NCI-H2081 treated with DMSO at 0.1 percent for 48 hours (cell line): ENCODE measurements around the gene GLOD5.
"Not testable (repeated sequence)": the region's sequence is repeated elsewhere in the genome, so short reads cannot be mapped to it uniquely, and the experiment has no call there.

Experiments
- DNase-seq: peaks from one replicate; lab custom pipeline; 2025; lab: John Stamatoyannopoulos, UW

The GLOD5 gene

DNA sequence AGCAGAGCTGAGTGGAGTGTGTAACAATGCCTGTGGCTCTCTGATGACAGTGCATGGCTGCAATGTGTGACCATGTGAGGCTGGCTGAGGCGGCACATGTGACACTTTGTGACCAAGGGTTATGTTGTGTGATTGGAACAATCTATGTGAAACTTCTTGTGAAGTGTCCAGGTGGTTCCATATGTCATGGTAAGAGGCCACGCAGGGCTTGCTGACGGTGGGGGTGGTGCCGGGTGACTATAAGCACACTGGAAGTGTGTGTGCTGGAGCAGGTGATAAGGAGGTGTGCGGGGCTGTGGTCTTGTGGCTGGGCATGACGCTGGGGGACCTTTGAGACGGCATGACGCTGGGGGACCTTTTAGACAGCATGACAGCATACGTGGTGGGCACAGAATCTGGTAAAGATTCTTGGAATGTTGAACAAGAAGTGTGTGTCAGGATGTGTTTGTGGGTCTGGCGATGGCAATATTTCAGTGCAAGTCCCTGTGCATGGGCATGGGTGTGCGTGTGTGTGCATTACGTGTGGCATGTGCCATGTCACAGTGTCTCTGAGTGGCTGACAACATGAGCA, 32.9 kb downstream of the GLOD5 start:
- DNase-seq = no peak

DNA sequence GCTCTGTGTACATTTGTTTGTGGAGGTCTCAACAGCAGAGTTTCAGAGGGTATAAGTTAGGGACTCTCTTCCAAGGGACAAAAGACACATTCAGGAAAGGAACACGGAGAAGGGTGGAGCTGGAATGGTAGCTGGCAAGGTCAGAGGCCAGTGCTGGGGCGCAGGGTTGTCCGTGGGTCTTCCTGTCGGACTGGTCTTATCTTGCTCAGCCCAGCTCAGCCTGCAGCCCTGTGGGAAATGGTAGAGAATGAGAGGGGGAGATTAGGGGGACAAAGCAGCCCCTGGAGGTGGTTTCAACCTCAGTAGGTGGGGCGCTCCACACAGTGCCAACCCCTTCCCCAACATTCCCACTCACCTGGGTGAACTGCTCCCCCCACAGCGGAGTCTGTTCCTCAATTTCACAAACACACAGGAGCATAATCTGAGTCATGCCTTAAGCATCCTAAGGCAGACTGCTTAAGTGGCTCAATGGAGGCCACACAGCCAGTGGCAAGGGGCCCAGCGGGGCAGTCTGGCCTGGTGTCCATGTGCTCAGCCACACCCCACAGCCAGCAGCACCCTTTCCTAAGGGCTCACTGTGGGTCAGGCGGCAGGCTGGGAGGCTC, 33.5 kb downstream of the GLOD5 start:
- DNase-seq = no peak

DNA sequence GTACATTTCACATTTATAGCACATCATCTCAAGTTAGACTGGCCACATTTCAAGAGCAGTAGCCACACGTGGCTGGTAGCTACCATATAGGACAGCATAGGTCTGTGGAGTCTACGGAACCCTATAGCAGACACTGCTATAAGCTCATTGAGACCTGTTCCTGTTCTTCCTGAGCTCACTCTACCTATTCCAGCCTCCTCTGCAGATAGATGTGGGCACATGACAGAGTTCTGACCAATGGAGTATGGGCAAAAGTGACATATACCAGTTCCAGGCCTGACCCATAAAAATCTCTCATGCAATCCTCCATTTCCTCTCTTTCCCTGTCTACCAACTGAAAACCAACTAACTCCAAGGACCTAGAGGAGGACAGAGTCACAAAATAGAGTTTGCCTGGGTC, 36.8 kb downstream of the GLOD5 start:
- no peak for DNase-seq

DNA sequence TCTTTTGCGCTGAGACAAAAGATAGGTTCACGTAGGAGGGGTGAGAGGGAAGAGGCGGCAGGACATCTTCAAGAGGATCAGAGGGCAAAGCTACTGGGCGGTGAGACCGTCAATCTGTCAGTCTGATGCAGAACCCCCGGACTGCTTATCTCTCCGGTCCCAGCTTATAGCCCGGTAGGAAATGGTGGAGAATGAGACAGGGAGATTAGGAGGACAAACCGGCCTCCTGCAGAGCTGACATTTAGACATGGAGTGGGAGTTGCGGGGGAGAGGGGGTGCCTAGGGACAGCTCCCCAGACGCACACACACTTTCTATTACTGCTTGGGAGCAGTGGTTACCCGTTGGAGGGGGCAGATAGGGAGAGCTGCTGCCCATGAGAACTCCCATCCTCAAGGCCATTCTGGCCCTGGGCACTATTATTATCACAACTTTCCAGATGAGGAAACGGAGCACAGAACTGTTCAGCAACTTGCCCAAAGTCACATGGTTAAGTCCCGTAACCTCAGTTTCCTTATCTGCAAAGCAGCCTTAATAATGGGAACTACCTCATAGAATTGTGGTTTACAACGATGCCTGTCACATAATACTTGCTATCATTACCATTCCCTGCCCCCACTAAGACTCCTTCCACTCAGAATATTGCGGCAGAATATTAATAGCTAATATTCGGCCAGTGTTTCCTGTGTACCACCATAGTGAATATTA, 39.2 kb downstream of the GLOD5 start:
- no peak for DNase-seq

DNA sequence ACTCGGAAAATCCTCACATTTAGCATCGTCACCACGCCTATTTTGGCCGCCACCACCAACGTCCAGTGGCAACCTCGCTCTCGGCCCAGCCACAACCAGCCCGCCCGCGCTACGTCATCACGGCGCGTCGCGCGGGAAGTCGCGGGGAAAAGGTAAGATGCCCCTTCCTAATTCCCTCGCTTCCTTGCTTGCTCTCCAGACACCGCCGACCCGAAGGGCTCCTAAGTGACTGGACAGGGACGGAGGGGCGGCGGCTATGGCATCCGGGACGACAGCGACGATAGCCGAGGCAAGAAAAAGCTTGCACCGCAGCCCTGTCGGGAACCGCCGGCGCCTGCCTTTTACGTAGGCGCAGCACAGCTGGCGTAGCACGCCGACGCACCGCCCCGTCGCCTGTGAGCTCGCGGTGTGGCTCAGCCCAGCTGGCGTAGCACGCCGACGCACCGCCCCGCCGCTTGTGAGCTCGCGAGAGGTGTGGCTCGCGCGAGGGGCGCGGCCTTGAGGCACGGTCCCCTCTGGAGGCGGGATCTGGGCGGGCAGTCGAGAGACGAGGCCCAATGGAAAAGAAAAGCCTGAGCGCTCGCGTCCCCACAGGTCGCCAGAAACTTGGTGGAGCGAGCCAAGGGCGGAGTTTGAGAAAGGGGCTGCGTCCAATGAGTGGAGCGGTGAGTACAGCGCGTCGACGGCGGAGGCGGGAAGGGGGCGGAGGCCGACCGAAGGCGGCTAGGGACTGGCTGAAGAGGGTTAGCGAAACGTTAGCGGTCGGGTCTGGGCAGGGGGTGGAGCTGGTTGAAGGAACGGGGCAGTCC, 39.9 kb downstream of the GLOD5 start, which contains the start of gene HDAC6:
Gene HDAC6, plus strand, starts transcription at position 788 of the 809 bp plus-strand sequence. CDS start 626 bp downstream, outside the sequence.
- DNase-seq = peak; percentile 86

DNA sequence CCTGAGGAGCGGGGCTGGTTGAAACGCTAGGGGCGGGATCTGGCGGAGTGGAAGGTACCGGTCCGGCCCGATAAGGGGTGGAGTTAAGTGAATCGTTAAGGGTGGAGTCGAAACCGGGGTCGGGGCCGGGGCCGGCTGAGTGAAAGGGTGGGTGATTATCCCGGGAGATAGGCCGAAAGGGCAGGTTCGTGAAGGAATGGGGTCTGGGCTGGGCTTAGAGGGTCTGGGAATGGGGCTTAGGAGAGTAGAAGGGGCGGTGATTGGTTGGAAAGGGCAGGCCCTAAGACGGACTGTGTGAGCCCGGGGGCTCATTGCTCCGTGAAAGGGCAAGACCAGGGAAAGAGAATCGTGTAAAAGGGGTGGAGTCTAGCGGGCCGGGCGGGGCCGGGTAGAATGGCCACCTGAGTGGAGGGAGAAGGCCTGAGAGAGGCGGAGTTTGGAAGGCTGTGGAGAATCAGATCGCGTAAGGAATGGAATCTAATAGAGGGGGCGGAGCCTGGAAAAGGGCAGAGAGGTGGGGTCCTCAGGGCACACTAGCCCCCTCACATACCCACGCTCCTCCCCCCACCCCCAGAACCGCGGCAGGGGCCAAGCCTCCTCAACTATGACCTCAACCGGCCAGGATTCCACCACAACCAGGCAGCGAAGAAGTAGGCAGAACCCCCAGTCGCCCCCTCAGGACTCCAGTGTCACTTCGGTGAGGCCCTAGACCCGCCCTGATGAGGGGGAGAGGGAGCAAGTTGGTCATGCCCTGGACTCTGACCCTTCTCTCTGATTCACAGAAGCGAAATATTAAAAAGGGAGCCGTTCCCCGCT, 40.8 kb downstream of the GLOD5 start:
- peak; percentile 40 for DNase-seq

DNA sequence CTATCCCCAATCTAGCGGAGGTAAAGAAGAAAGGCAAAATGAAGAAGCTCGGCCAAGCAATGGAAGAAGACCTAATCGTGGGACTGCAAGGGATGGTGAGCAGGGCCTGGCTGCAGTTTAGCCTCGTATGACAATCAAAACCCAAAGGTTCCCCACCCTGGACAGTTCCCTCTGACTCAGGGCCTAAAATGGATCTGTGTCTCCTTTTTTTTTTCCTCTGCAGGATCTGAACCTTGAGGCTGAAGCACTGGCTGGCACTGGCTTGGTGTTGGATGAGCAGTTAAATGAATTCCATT, 41.3 kb downstream of the GLOD5 start:
- DNase-seq = no peak

DNA sequence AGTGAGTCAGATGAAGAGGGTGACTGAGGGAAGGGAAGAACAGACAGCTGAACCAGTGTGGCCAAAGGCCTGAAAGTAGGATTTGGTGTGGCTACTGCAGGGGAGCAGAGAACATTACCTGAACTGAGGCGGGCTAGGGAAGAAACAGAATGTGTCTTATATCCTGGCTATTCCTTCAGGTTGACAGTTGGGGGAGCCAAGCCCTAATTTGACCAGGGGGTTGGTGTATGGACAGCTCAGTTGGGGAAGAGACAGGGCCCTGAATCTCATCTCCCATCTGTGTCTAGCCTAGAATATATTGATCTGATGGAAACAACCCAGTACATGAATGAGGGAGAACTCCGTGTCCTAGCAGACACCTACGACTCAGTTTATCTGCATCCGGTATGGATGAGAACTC, 44.5 kb downstream of the GLOD5 start:
- DNase-seq = no peak

DNA sequence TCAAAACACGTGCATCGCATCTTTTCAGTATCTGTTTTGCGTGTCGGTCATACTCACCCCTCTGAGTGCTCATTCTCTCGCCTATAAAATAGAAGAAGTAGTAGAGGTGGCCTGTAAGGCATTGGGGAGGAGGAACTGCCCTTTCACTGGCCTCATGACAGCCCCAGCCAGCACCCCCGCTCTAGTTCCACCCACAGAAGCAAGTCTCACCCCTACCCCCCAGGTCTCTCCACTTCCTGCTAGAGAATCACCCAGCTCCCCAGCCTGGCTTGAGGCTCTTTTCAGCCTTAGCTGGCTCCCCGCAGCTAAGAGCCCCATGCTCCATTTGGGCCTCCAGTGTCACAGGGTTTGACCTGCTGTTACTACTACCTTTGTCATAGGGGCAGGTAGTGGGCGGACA, 52.1 kb downstream of the GLOD5 start:
- DNase-seq = no peak

DNA sequence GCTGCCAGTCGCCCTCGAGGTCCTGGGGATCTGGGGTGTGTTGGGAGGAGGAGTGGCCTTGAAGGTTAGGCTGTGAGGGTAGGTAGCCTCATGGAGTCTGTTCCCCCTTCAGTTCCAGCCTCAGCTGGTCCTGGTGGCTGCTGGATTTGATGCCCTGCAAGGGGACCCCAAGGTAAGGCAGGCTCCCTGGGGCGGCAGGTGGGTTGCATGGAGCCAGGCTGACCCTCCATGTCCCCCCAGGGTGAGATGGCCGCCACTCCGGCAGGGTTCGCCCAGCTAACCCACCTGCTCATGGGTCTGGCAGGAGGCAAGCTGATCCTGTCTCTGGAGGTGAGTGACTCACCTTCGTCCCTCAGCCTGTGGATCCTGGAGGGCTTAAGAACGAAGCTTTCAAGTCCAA, 53.2 kb downstream of the GLOD5 start:
- no peak for DNase-seq

DNA sequence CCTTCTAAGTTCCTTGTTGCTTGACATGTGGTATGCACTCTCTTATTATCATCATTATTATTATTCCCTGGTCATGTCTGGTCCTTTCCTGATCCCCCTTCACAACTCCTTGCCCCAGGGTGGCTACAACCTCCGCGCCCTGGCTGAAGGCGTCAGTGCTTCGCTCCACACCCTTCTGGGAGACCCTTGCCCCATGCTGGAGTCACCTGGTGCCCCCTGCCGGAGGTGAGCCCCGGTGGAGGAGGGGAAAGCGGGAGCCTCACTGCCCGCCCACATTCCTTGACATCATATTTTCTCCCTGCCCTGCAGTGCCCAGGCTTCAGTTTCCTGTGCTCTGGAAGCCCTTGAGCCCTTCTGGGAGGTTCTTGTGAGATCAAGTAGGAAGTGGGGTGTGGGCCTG, 53.7 kb downstream of the GLOD5 start:
- no peak for DNase-seq

DNA sequence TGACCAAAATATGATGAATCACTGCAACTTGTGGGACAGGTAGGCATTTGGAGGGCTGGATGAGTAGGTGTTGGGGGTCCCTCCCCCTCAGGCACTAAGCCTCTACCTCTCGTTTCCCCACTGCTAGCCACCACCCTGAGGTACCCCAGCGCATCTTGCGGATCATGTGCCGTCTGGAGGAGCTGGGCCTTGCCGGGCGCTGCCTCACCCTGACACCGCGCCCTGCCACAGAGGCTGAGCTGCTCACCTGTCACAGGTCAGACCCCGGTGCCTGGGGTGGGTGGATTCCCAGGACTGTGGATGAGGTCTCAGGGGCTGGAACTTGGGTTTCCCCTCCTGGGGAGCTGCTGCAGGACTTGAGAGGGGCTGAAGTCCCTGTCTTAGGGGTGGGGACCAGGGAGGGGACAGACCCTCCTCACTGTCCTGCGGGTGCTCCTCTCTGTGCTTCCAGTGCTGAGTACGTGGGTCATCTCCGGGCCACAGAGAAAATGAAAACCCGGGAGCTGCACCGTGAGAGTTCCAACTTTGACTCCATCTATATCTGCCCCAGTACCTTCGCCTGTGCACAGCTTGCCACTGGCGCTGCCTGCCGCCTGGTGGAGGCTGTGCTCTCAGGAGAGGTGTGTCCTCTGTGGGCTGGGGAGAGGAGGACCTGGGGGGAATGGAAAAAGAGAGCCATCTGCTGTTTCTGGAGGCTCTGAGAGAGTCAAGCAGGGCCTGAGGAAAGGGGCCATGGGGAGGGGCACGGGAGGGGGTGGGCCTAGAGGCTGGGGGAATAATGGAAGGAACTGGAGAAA, 54.7 kb downstream of the GLOD5 start:
- no peak for DNase-seq

DNA sequence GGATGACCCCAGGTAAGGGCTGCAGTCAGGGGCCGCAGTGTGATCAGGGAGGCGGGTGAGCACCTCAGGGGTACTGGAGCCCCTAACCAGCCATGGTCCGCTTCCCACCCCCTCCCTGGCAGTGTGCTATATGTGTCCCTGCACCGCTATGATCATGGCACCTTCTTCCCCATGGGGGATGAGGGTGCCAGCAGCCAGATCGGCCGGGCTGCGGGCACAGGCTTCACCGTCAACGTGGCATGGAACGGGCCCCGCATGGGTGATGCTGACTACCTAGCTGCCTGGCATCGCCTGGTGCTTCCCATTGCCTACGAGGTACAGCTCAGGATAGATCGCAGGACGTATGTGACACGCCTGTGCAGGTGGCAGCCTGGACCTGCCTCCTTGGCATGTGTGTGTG, 56.6 kb downstream of the GLOD5 start:
- no peak for DNase-seq

DNA sequence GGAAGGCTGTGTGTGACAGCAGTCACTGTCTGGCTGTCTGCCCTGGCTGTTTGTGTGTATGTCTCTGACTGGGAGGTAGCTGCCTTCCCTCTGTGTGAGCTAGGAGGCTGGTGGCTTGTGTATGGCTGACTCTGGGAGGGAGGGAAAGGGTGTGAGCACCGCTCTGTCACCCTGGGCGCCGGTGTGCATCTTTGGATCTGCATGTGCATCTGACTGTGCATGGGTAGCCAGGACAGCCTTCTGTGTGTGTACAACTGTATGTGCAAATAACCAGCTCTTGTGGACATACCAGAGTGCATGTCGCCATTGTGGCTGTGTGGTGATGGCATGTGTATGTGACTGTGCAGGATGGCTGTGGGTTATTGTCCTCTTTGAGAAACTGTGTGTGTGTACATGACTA, 57.3 kb downstream of the GLOD5 start:
- DNase-seq = no peak

DNA sequence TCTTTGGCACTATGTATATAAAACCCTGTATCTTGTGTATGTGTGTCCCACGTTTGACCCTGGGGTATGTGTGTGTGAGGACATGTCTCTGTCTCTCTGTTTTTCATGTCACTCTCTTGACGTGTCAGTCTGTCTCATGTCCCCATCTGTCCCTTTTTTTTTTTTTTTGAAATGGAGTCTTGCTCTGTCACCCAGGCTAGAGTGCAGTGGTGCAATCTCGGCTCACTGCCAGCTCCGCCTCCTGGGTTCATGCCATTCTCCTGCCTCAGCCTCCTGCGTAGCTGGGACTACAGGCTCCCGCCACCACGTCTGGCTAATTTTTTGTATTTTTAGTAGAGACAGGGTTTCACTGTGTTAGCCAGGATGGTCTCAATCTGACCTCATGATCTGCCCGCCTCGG, 57.8 kb downstream of the GLOD5 start:
- not testable (repeated sequence) for DNase-seq

DNA sequence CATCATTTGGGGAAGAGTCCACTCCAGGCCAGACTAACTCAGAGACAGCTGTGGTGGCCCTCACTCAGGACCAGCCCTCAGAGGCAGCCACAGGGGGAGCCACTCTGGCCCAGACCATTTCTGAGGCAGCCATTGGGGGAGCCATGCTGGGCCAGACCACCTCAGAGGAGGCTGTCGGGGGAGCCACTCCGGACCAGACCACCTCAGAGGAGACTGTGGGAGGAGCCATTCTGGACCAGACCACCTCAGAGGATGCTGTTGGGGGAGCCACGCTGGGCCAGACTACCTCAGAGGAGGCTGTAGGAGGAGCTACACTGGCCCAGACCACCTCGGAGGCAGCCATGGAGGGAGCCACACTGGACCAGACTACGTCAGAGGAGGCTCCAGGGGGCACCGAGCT, 61.5 kb downstream of the GLOD5 start:
- no peak for DNase-seq
